Effector CD8-positive, alpha-beta T cell (primary cell): ENCODE results near the gene TRIM68.

Source experiments
- DNase-seq: peaks from one replicate; lab custom pipeline; 2025; lab: John Stamatoyannopoulos, UW
- total RNA-seq, 4 experiments: gene quantifications; one replicate each; lab custom pipeline; 2026; lab: John Stamatoyannopoulos, UW

Gene TRIM68, protein sequence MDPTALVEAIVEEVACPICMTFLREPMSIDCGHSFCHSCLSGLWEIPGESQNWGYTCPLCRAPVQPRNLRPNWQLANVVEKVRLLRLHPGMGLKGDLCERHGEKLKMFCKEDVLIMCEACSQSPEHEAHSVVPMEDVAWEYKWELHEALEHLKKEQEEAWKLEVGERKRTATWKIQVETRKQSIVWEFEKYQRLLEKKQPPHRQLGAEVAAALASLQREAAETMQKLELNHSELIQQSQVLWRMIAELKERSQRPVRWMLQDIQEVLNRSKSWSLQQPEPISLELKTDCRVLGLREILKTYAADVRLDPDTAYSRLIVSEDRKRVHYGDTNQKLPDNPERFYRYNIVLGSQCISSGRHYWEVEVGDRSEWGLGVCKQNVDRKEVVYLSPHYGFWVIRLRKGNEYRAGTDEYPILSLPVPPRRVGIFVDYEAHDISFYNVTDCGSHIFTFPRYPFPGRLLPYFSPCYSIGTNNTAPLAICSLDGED
- total RNA-seq = 24.6 to 43.5 (median 29.3) reads per million in 4 experiments

GRCh38 chr11:4607781-4608666, at the start of gene TRIM68:
Gene TRIM68, minus strand, starts transcription at chr11:4608231. Its CDS starts 2,727 bp downstream, at chr11:4605504.
- DNase-seq = peak; percentile 89

- no peak for DNase-seq
Observed at GRCh38 chr11:4654635-4655369, 46.8 kb upstream of the TRIM68 start.

GRCh38 chr11:4647766-4648165, 39.7 kb upstream of the TRIM68 start:
- no peak for DNase-seq

GRCh38 chr11:4645974-4646373, 37.9 kb upstream of the TRIM68 start:
- DNase-seq = no peak

- DNase-seq = no peak
Observed at GRCh38 chr11:4644233-4644632, 36.2 kb upstream of the TRIM68 start.

GRCh38 chr11:4643682-4644081, 35.7 kb upstream of the TRIM68 start, which contains the start of gene OR51E1:
Gene OR51E1, plus strand, starts transcription at chr11:4643982. Its CDS starts 8,545 bp downstream, at chr11:4652527.
- no peak for DNase-seq

- DNase-seq = no peak
Observed at GRCh38 chr11:4643076-4643475, 35.0 kb upstream of the TRIM68 start.

DNA sequence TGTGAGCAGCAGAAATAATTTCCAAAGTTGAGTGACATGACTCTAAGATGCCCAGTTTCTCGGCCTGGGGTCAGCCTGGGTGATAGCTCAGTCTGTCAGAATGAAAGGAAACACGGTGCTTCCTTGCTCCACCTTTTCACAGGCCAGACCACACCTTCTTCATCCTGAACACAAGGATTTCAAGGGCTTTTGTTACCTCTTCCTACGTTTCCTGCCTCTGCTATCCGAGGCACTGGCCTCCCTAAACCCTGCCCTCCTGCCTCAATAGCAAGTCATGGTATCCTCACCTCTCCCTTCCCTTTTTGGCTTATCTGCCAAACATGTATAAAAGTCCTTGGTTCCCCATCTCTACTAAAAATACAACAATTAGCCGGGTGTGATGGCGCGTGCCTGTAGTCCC, 34.0 kb upstream of the TRIM68 start:
- DNase-seq = no peak

DNA sequence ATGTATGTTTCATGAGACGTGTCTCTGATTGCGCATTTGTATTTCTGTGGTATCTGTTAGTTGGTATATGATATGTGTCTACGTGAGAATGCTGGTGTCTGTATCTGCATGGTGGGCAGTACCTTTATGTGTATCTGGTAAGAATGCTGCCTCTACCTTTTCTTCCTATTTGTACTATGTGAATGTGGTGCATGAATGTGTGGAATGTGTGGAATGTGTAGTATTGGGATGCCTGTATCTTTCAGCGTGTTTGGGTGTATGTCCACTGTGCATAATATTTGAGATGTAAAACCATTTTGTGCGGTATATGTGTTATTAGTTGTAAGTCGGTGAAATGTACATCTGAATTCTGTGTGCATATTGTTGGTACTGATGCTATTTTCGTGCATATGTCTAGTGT, 33.5 kb upstream of the TRIM68 start:
- DNase-seq = no peak

GRCh38 chr11:4639931-4640330, 31.9 kb upstream of the TRIM68 start:
- DNase-seq = no peak

GRCh38 chr11:4637662-4638047, 29.6 kb upstream of the TRIM68 start:
- DNase-seq = no peak

- peak; percentile 32 for DNase-seq
Observed at GRCh38 chr11:4636962-4637661, 29.1 kb upstream of the TRIM68 start, which contains the start of gene OR51D1. Gene OR51D1, plus strand, starts transcription at chr11:4637477. Its CDS starts 2,314 bp downstream, at chr11:4639791.

DNA sequence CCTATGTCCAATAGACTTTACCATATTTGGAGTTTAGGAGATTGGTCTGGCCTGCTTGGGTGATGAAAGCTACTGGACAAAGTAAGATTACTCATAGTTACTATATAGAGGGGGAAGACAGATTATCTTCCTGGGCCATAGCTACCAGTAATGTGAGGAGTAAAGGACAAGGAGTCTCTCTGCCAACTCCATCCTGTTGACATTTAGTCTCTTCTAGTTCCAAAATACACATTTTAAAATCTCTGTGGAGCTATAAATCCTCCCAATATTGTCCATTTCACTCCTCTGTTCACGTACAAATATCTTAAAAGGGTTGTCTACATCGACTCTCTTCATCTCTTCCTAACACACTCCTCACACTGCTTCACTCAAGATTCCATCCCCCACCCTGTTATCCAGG, 28.1 kb upstream of the TRIM68 start:
- DNase-seq = no peak

DNA sequence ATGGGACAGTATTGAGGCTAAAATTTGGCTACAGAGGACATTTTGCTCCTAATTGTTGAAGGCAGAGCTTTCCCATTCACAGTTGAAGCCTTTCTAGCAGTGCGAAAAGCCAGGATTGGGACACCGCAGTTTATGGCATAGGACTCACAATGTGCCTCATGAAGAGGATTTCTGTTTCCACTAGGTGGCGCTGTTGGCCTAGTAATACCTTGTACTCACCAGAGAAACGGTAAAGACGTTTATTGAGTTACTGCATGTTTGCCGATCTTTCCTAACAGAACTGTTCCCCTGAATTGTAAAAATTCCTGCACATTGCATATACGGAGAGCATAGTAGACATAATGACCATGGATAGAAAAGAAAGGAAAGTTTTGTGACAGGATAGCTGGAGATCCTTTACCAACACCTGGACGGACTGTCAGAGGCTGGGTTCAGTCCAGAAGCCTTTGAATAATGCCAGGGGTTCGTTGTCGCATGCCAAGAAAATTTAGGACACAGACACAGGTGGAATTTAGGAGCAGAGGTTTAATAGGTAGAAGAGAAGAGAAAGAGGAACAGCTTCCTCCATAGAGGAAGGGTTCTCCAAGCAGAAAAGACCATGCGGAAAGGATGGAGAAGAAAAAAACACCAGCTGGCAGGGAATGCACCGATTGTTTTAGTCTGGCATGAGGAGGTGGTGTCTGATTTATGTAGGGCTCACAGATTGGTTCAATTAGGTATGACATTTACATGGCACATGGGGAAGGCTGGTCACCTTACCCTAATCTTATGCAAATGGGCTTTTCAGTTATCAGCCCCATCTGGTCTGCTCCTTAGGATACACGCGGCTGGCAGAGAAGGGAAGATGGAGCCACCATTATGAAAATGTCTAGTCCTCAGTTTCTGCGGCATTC, 18.4 kb upstream of the TRIM68 start:
- DNase-seq = peak; percentile 3

DNA sequence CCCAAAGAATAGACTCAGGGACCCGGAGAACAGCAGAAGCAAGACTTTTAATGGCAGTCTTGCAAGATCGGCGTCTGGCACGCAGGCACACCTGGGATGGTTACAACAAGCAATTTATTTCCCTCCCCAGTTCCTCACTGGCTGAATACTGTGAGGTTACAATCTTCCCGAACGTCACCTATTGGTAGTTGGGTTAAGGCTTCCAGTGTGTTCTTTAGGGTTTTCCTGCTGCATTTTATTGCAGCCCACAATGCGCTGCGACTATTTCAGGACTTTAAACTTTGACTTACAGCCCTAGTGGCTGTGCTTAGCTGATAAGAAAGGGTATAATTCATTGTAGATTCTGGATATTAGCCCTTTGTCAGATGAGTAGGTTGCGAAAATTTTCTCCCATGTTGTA, 11.5 kb upstream of the TRIM68 start:
- DNase-seq = no peak

GRCh38 chr11:4615856-4616444, 7.9 kb upstream of the TRIM68 start:
- no peak for DNase-seq

- no peak for DNase-seq
Observed at GRCh38 chr11:4611986-4612385, 4.0 kb upstream of the TRIM68 start.

GRCh38 chr11:4610258-4610935, 2.4 kb upstream of the TRIM68 start:
- DNase-seq = no peak

- no peak for DNase-seq
Observed at GRCh38 chr11:4607096-4607495, 935 bp downstream of the TRIM68 start.
